Stimulated activated CD8-positive, alpha-beta memory T cell treated with anti-CD3 and anti-CD28 coated beads, Interleukin-12 subunit alpha, Interleukin-12 subunit beta, amount 100 ng/mL, for 1 hour (primary cell): Measurements from ENCODE around the gene SRCIN1.

ENCODE experiments used
- DNase-seq: peaks from one replicate; pipeline ENCODE4 v3.0.0-alpha.2; 2020; ENCODE audit warnings: low read depth

SRCIN1 gene

DNA sequence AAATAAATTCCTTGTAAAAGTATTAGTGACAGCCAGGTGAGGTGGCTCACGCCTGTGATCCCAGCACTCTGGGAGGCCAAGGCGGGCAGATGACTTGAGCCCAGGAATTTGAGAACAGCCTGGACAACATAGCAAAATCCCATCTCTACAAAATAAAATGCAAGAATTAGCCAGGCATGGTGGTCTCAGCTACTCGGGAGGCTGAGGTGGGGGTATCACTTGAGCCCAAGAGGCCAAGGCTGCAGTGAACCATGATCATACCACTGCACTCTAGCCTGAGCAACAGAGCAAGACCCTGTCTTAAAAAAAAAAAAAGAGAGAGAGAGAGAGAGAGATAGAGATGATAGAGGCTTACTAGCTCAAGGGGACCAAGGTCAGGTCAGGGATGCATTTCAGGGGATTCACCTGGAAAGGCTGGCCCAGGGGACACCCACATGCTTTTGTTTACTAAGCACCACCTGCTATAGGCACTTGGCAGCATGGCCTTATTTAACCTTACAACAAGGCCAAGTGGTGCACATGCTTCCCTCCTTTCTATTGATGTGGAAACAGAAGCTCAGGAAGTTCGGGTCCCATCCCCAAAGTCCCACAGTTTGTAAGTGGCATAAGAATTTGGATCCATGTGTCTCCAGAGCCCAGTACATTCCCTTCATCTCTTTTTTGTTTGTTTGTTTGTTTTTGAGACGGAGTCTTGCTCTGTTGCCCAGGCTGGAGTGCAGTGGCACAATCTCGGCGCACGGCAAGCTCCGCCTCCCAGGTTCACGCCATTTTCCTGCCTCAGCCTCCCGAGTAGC, 12.4 kb upstream of the SRCIN1 start:
- no peak for DNase-seq

DNA sequence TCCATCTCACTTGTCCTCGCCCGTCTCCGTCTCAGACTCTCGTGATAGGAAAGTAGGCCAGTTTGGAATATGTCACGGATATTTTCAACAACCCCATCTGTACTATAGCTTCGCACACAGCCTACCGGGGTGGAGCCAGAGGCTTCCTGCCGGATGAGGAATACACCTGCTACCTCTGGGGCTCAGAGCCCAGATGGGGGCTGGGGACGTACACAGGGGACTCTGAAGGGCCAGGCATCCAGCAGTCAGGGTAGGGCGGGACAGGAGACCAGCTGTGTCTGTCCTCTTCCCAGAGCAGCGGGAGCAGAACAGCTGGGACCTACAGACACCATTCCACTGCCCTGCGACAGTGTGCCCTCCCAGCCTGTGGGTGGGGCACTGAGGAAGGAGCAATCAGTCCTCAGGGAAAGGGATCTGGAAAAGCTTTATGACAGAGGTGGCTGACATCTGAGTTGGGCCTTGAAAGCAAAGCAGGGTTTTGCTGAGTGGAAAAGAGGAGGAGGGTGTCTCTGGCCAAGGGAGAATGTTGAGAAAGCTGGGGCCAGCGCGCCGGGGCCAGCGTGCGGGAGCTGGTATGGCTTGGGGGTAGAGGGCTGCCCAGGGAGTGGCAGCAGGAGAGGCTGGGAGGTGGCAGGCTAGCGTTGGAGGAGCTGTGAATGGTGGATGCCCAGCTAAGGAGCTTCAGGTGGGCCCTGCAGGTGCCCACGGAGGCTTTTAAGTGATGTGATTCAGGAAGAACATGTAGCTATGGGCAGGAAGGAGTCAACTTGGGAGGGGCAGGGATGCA, 11.5 kb upstream of the SRCIN1 start:
- DNase-seq = no peak

GRCh38 chr17:38616361-38616760, 10.6 kb upstream of the SRCIN1 start:
- DNase-seq = no peak

GRCh38 chr17:38613981-38614779, 8.4 kb upstream of the SRCIN1 start:
- no peak for DNase-seq

- no peak for DNase-seq
These were observed 7.8 kb upstream of the SRCIN1 start for GRCh38 chr17:38613525-38613980.

- DNase-seq = no peak
These were observed 6.2 kb upstream of the SRCIN1 start for GRCh38 chr17:38611872-38612376.

DNA sequence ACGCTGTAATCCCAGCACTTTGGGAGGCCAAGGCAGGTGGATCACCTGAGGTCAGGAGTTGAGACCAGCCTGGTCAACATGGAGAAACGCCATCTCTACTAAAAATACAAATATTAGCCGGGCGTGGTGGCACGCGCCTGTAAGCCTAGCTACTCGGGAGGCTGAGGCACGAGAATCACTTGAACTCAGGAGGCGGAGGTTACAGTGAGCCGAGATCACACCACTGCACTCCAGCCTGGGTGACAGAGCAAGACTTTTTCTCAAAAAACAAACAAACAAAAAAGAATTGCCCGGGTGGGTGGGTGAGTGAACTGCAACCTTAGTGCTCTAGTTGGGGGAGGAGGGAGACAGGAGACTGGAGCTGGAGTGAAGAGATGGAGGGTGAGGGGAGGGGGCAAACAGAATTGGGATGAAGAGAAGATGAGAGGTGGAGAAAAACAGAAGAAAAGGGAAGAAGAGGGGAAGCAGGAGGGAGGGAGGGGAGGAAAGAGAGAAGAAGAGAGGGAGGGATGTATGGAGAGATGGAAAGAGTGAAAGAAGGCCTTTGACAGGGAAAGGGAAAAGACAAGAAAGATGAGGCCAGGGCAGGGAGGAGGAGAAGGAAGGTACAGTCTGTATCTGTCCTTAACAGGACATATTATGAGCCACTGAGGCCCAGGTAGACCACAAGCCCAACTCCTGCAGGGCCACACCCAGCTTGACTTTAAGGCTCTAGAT, 5.5 kb upstream of the SRCIN1 start:
- DNase-seq = no peak

DNA sequence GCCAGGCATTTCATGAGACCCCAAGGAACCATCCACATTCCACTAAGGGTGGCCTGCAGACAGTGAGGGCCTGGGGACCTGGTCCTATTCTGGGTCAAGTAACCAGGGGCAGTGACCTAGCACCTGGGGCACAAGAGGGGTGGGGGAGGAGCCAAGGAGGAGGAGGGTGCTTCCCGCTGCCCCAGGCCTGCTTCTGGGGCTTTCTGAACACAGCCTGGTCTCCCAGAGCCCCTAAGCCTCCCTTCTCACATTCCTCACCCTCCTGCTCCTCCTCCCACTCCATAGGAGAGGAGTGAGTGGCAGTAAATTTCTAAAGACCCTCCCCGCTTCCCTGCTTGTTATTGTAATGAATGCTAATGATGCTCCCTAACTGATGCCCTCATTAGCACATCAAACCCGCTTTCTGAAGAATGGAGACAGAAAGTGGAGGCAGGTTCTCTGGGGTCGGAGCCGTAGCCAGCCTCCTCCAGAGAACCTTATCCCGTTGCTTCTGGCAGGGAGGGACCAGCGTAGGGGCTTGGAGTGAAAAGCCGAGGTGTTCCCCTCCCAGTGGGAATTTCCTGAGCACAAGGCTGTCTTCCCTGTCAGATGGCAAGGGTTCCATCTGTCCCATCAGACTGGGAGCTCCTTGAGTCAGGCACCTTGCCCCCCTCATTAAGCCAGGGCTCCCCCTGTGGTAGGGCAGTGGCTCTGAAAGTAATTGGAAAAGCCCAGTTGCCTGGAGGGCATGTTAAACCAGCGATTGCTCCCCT, 3.7 kb upstream of the SRCIN1 start:
- no peak for DNase-seq

DNA sequence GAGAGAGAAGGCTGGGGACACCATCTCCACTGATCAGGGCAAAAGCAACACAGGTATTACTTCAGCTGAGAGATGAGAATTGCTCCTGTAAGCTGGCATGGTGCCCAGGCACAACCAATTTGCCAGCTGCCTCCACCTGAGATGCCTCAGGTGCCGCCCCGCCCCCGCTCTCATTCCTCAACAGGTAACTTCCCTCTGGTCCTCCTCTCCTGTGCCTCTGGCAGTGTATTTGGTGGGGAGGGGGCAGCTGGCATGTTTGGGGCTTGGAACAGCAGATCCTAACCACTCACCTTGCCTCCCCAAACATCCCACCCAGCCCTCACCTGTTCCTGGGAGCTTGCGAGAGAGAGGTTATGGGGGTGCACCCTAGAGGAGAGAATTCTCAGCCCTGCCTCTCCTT, 2.9 kb upstream of the SRCIN1 start:
- DNase-seq = no peak

GRCh38 chr17:38606646-38607611, 1.2 kb upstream of the SRCIN1 start:
- no peak for DNase-seq

- no peak for DNase-seq
These were observed 326 bp downstream of the SRCIN1 start for GRCh38 chr17:38605411-38605840.

GRCh38 chr17:38604479-38605403, 1.0 kb downstream of the SRCIN1 start:
- no peak for DNase-seq

GRCh38 chr17:38603786-38604478, 1.8 kb downstream of the SRCIN1 start:
- DNase-seq = no peak

GRCh38 chr17:38602956-38603785, 2.6 kb downstream of the SRCIN1 start:
- no peak for DNase-seq

DNA sequence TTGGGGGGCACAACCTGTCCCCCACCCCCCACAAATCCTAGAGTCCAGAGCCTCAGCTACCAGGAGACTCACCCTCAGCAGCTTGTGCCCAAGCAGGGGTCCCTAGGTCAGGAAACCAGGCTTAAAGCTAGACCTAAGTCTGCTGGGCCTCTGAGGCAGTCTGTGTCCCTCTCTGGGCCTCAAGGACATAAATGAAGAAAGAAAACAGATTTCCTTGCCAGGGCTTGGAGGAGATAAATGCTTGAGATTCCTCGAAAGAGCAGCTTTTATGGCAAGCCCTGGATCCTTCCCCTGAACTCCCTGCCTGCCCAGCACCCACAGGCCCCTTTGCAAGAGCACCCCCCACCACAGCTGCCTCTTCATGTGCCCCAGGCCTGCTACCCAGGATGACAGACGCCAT, 3.3 kb downstream of the SRCIN1 start:
- no peak for DNase-seq

DNA sequence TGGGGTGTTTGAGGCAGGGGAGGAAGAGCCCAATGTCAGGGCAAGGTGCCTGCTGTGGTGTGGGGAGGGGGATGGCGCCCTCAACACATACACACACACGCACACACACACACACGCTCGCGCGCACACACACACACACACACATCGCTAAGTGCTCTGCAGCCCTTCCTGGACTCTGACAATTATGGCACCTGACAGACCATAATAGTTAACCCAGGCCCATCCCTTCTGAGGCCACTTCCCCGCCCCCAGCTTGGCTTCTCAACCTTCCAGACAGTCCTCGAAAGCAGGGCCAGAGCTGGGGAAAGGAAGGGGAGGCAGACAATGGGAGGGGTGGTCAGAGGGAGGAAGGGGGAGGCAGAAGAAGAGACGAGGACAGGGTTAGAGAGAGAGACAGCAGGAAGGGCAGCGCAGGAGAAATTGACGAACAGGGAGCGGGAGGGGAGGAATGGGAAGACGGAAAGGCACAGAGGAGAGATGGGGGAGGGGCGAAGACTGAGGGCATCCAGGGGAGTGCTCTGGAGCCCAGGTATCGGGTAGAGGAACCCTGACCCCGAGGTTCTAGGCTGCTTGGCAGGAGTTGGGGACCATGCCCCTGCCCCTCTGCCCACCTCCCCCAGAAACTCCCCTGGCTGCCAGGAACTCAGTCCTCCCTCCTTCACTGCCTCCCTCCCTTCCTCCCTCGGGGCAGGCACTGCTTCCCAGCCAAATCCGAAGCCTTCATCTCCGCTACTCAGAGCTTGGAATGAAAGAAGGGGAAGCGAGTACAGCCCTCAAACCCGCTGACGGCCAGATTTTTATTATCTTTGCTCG, 4.0 kb downstream of the SRCIN1 start:
- no peak for DNase-seq
